ENCODE results near the gene TRAPPC4.
"Not testable (repeated sequence)": the region's sequence is repeated elsewhere in the genome, so short reads cannot be mapped to it uniquely, and the experiment has no call there.

TRAPPC4 gene

GRCh38 chr11:119055901-119056300, 37.3 kb downstream of the TRAPPC4 start:
- Histone ChIP-seq H3K4me2 (ENCODE audit: insufficient read depth, low read length, poor library complexity, severe bottlenecking) (peak overlapping the region; percentile 75), H3K4me1 (ENCODE audit: control insufficient read depth in 2 of 2, insufficient read depth in 1 of 2, low read depth in 1 of 2, low read length in 2 of 2) (peaks cover 5% of the 10 kb centered on the region in 2 donors), H2BK5ac (ENCODE audit: low read length) (no peak overlapping the region), H2BK12ac (ENCODE audit: low read length) (no peak overlapping the region), H3K4me3 (ENCODE audit: low read length in 2 of 2) (peak overlapping the region; percentile 79 to 96), H3K9me3 (replicated peaks in 1 of 2; ENCODE audit: control insufficient read depth in 2 of 2, insufficient read depth in 1 of 2, low read depth in 1 of 2, low read length in 2 of 2) (no peaks in the 10 kb centered on the region), H3K27ac (replicated peaks; ENCODE audit: low read length) (no peak overlapping the region), H3K27me3 (ENCODE audit: control insufficient read depth in 3 of 3, insufficient read depth in 3 of 3, low read depth in 1 of 3, low read length in 3 of 3) (no peaks in the 10 kb centered on the region), H3K79me1 (ENCODE audit: low read depth, low read length) (peaks cover 27% of the 10 kb centered on the region), H3K23ac (ENCODE audit: low read depth, low read length, poor library complexity) (no peak overlapping the region), H4K8ac (ENCODE audit: low read depth, low read length) (no peak overlapping the region), H2AFZ (ENCODE audit: low read length) (peak overlapping the region; percentile 96), H3K14ac (ENCODE audit: low read length) (no peak overlapping the region), H2AK5ac (ENCODE audit: low read depth, low read length) (no peak overlapping the region), H4K91ac (ENCODE audit: low read depth, low read length, poor library complexity) (no peak overlapping the region), H3K36me3 (replicated peaks in 1 of 2; ENCODE audit: control insufficient read depth in 2 of 2, insufficient read depth in 2 of 2, low read length in 2 of 2) (peaks cover 41 to 48% of the 10 kb centered on the region in 2 donors), H3K18ac (ENCODE audit: low read length) (no peak overlapping the region), H3K9ac (ENCODE audit: low read depth, low read length, poor library complexity) (no peak overlapping the region), H2BK15ac (ENCODE audit: low read length) (no peak overlapping the region), H3K4ac (ENCODE audit: low read length) (no peak overlapping the region), H2BK120ac (ENCODE audit: low read depth, low read length) (no peak overlapping the region)
- WGBS, 2 donors (ENCODE audit: extremely low coverage in 2 of 2, insufficient read length in 2 of 2, insufficient replicate concordance in 1 of 2) = no CpG with 5 or more reads among the region's 6 CpGs
- DNase-seq (ENCODE audit: low spot score) = no peak

- Histone ChIP-seq H2BK120ac (ENCODE audit: low read depth, low read length) (no peak overlapping the region), H3K4me1 (ENCODE audit: control insufficient read depth in 2 of 2, insufficient read depth in 1 of 2, low read depth in 1 of 2, low read length in 2 of 2) (peaks cover 5% of the 10 kb centered on the region in 2 donors), H2AFZ (ENCODE audit: low read length) (peak overlapping the region; percentile 96), H2BK12ac (ENCODE audit: low read length) (peak overlapping the region; percentile 22), H3K4me2 (ENCODE audit: insufficient read depth, low read length, poor library complexity, severe bottlenecking) (peak overlapping the region; percentile 75), H3K4ac (ENCODE audit: low read length) (no peak overlapping the region), H4K8ac (ENCODE audit: low read depth, low read length) (no peak overlapping the region), H3K14ac (ENCODE audit: low read length) (peak overlapping the region; percentile 82), H3K27me3 (ENCODE audit: control insufficient read depth in 3 of 3, insufficient read depth in 3 of 3, low read depth in 1 of 3, low read length in 3 of 3) (no peaks in the 10 kb centered on the region), H3K18ac (ENCODE audit: low read length) (peak overlapping the region; percentile 97), H3K4me3 (ENCODE audit: low read length in 2 of 2) (peak overlapping the region; percentile 79 to 96), H3K36me3 (replicated peaks in 1 of 2; ENCODE audit: control insufficient read depth in 2 of 2, insufficient read depth in 2 of 2, low read length in 2 of 2) (peaks cover 35 to 42% of the 10 kb centered on the region in 2 donors), H3K9ac (ENCODE audit: low read depth, low read length, poor library complexity) (peak overlapping the region; percentile 96), H3K9me3 (replicated peaks in 1 of 2; ENCODE audit: control insufficient read depth in 2 of 2, insufficient read depth in 1 of 2, low read depth in 1 of 2, low read length in 2 of 2) (no peaks in the 10 kb centered on the region), H2BK5ac (ENCODE audit: low read length) (peak overlapping the region; percentile 39), H3K23ac (ENCODE audit: low read depth, low read length, poor library complexity) (peak overlapping the region; percentile 98), H2AK5ac (ENCODE audit: low read depth, low read length) (peak overlapping the region; percentile 78), H3K27ac (replicated peaks; ENCODE audit: low read length) (peak overlapping the region; percentile 75), H2BK15ac (ENCODE audit: low read length) (no peak overlapping the region), H3K79me1 (ENCODE audit: low read depth, low read length) (peaks cover 27% of the 10 kb centered on the region), H4K91ac (ENCODE audit: low read depth, low read length, poor library complexity) (peak overlapping the region; percentile 53)
- no CpG with 5 or more reads among the region's 48 CpGs for WGBS, 2 donors (ENCODE audit: extremely low coverage in 2 of 2, insufficient read length in 2 of 2, insufficient replicate concordance in 1 of 2)
- DNase-seq (ENCODE audit: low spot score) = peak; percentile 32
Observed at GRCh38 chr11:119056421-119056999, 37.9 kb downstream of the TRAPPC4 start.

- Histone ChIP-seq H3K79me1 (ENCODE audit: low read depth, low read length) (peaks cover 26% of the 10 kb centered on the region), H3K14ac (ENCODE audit: low read length) (peak within 1 kb of the TSS; percentile 82), H2BK15ac (ENCODE audit: low read length) (no peak within 1 kb of the TSS), H3K4me1 (ENCODE audit: control insufficient read depth in 2 of 2, insufficient read depth in 1 of 2, low read depth in 1 of 2, low read length in 2 of 2) (peaks cover 5% of the 10 kb centered on the region in 2 donors), H3K9ac (ENCODE audit: low read depth, low read length, poor library complexity) (peak within 1 kb of the TSS; percentile 96), H2AK5ac (ENCODE audit: low read depth, low read length) (peak within 1 kb of the TSS; percentile 78), H3K27me3 (ENCODE audit: control insufficient read depth in 3 of 3, insufficient read depth in 3 of 3, low read depth in 1 of 3, low read length in 3 of 3) (no peaks in the 10 kb centered on the region), H3K36me3 (replicated peaks in 1 of 2; ENCODE audit: control insufficient read depth in 2 of 2, insufficient read depth in 2 of 2, low read length in 2 of 2) (peaks cover 28 to 35% of the 10 kb centered on the region in 2 donors), H3K9me3 (replicated peaks in 1 of 2; ENCODE audit: control insufficient read depth in 2 of 2, insufficient read depth in 1 of 2, low read depth in 1 of 2, low read length in 2 of 2) (no peaks in the 10 kb centered on the region), H3K27ac (replicated peaks; ENCODE audit: low read length) (peak within 1 kb of the TSS; percentile 85), H2AFZ (ENCODE audit: low read length) (peak within 1 kb of the TSS; percentile 96), H3K4me3 (ENCODE audit: low read length in 2 of 2) (peak within 1 kb of the TSS; percentile 79 to 96), H3K4me2 (ENCODE audit: insufficient read depth, low read length, poor library complexity, severe bottlenecking) (peak within 1 kb of the TSS; percentile 75), H4K8ac (ENCODE audit: low read depth, low read length) (no peak within 1 kb of the TSS), H2BK120ac (ENCODE audit: low read depth, low read length) (no peak within 1 kb of the TSS), H2BK12ac (ENCODE audit: low read length) (peak within 1 kb of the TSS; percentile 22), H4K91ac (ENCODE audit: low read depth, low read length, poor library complexity) (peak within 1 kb of the TSS; percentile 53), H3K4ac (ENCODE audit: low read length) (no peak within 1 kb of the TSS), H3K18ac (ENCODE audit: low read length) (peak within 1 kb of the TSS; percentile 97), H3K23ac (ENCODE audit: low read depth, low read length, poor library complexity) (peak within 1 kb of the TSS; percentile 98), H2BK5ac (ENCODE audit: low read length) (peak within 1 kb of the TSS; percentile 39)
- peak; percentile 97 for DNase-seq (ENCODE audit: low spot score)
- no CpG with 5 or more reads among the region's 79 CpGs for WGBS, 2 donors (ENCODE audit: extremely low coverage in 2 of 2, insufficient read length in 2 of 2, insufficient replicate concordance in 1 of 2)
Observed at GRCh38 chr11:119057000-119057769, 38.6 kb downstream of the TRAPPC4 start, which contains the start of gene HYOU1. Gene HYOU1, minus strand, starts transcription at chr11:119057205. Its CDS starts 1,045 bp downstream, at chr11:119056160.

- WGBS, 2 donors (ENCODE audit: extremely low coverage in 2 of 2, insufficient read length in 2 of 2, insufficient replicate concordance in 1 of 2) = no CpG with 5 or more reads among the region's 35 CpGs
- DNase-seq (ENCODE audit: low spot score); H3K4me1 ChIP-seq (ENCODE audit: control insufficient read depth in 2 of 2, insufficient read depth in 1 of 2, low read depth in 1 of 2, low read length in 2 of 2); H3K9ac ChIP-seq (ENCODE audit: low read depth, low read length, poor library complexity); H3K14ac ChIP-seq (ENCODE audit: low read length); H2BK15ac ChIP-seq (ENCODE audit: low read length); H2AFZ ChIP-seq (ENCODE audit: low read length); H3K23ac ChIP-seq (ENCODE audit: low read depth, low read length, poor library complexity); H4K91ac ChIP-seq (ENCODE audit: low read depth, low read length, poor library complexity); H3K27ac ChIP-seq (replicated peaks; ENCODE audit: low read length); H3K27me3 ChIP-seq (ENCODE audit: control insufficient read depth in 3 of 3, insufficient read depth in 3 of 3, low read depth in 1 of 3, low read length in 3 of 3); H2BK5ac ChIP-seq (ENCODE audit: low read length); H3K4me2 ChIP-seq (ENCODE audit: insufficient read depth, low read length, poor library complexity, severe bottlenecking); H3K9me3 ChIP-seq (replicated peaks in 1 of 2; ENCODE audit: control insufficient read depth in 2 of 2, insufficient read depth in 1 of 2, low read depth in 1 of 2, low read length in 2 of 2); H2BK12ac ChIP-seq (ENCODE audit: low read length); H4K8ac ChIP-seq (ENCODE audit: low read depth, low read length); H3K18ac ChIP-seq (ENCODE audit: low read length); H3K4ac ChIP-seq (ENCODE audit: low read length); H2BK120ac ChIP-seq (ENCODE audit: low read depth, low read length); H2AK5ac ChIP-seq (ENCODE audit: low read depth, low read length); H3K4me3 ChIP-seq (ENCODE audit: low read length in 2 of 2): not testable (repeated sequence)
- Histone ChIP-seq H3K79me1 (ENCODE audit: low read depth, low read length) (peaks cover 23% of the 10 kb centered on the region), H3K36me3 (replicated peaks in 1 of 2; ENCODE audit: control insufficient read depth in 2 of 2, insufficient read depth in 2 of 2, low read length in 2 of 2) (peaks cover 14 to 16% of the 10 kb centered on the region in 2 donors)
Observed at GRCh38 chr11:119059128-119059527, 40.6 kb downstream of the TRAPPC4 start.
